Fibroblast of peridontal ligament (primary cell): ENCODE results near the gene C17orf75.

ENCODE experiments used
- DNase-seq: peaks from one replicate; pipeline ENCODE4 v3.0.0-alpha.2; 2010; ENCODE audit errors: extremely low read depth

C17orf75 gene

DNA sequence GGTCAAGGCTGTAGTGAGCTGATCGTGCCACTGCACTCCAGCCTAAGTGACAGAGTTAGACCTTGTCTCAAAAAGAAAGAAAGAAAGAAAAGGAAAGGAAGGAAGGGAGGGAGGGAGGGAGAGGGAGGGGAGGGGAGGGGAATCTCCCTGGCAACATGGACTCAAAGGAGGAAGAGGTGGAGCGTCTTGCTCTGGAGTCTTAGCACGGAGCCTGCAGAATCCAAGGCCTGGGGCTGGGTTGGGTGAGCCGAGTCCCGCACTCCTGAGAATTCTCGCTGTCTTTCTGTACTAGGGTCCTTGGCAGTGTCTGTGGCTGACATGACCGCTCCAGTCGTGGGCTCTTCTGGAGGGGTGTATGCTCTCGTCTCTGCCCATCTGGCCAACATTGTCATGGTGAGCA is 36.9 kb downstream of the C17orf75 start:
- DNase-seq, result no peak

DNA sequence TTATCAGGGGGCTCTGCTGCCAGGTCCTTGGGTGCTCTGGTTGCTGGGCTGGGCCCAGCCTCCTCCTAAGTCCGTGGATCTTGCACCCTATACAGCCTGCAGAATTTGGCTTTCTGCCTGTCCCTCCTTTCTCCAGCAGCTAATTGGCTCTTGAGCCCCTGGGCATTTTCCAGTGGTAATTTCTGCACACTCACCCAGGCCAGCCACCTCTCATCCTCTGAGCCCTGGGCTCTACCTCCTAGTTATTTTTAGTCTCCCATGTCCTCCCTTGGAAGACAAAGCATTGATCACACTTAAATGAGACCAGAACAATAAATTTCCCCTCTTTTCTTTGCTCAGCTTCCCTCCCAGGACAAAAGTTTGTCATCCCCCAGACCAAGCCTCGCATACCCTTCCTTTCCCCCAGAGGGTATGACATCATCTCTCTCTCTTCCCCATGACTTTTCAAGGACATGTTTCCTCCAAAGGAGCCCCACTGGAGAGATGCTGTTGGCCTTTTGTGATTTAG is 38.1 kb downstream of the C17orf75 start:
- no peak for DNase-seq

DNA sequence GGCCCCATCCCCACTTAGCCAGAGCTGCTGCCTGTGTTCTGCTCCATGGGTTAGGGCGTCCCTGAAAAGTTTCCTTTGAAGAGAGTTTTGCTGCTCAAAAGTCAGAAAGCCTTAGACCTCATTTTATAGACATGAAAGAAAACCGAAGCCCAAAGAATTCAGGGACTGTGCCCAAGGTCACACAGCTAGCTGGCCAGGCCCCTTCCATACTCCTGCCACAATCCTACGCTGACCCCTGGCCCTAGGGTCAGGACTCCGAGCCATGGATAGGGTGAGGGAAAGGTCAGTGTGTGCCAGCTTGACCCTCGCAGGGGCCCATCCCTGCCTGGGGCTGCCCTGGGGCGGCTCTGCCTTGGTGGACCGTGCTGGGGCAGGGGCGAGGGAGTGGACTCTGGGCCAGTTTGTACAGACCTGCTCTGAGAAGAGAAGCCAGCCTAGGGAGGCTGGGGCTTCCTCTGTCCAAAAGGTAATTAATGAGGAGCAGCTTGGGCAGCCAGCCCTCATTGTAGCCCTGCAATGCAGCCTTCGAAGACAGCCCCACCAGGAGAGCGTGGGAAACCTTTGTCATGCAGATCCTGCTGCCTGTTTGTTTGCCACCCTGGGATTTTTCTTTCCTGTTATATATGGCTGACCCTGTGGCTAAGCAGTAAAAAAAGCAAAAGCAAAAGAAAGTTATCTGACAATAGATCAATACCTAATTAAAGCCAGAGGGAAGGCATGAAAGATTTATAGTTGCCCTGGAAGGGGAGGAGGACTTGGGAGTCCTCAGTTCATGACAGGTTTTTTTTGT is 38.9 kb downstream of the C17orf75 start:
- DNase-seq, result no peak

- no peak for DNase-seq
Observed at GRCh38 chr17:32302037-32302436, 39.9 kb downstream of the C17orf75 start.

DNA sequence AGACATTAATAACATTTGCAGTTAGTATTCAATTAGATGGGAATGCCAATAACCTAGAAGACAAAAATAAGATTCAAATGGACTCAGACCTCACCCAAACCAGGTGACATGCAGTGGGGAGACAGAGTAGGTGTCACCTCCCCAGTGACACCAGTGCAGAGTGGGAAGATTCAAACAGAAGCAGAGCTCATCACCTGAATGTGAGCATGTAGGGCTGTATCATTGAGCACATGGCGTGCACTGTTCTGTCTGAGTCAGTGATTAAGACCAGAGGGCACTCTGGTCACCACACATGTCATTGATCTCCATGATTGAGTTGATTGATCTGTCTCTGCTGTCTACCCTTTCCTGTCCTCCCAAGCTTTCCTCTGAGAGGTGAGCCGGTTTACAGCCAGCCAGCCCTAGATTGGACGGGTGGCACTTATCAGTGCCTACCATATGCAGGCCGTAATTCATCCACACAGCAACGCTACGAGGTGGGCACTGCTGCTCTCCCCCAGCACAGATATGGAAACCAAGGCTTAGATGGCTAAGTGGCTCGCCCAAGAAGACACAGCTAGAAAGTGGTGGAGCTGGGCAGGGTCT is 42.3 kb downstream of the C17orf75 start:
- DNase-seq, result no peak

DNA sequence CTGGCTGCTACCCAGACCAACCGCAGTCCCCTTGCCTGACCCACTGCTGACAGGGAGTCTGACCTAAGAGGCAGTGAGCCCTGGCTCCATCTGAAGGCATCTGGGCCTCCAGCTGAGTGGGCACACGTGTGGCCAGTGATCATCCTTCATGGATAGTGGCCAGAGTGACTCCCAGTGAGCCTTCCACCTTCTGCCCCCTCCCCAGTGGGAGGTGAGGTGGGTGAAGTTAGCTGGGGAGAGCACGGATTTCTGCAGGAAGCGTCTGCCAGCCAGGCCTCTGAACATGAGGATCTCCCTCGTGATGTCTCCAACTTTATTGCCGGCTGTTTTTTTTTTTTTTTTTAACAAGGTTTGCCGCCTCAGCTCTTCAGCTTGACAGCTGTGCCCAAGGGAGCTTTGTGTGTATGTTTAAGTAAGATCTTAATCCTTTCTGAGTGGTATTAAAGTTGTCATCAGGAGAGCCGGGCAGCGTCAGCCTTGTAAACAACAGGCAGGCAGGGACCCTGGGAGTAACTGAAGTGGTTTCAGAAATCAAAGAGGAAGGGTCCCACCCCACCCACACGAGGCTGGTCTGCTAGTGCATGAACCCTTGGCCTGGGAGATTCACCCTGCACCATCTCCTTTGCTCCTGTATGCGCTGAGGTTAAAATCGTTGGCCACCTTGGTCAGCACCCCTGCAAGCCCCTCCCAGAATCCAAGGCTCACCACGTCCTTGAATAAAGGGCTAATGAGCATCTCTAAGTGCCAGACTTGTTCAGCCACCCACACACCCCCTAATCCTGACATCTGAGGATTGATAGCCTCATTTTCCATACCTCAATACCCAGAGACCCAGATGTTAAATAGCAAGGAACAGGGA is 43.0 kb downstream of the C17orf75 start:
- no peak for DNase-seq

DNA sequence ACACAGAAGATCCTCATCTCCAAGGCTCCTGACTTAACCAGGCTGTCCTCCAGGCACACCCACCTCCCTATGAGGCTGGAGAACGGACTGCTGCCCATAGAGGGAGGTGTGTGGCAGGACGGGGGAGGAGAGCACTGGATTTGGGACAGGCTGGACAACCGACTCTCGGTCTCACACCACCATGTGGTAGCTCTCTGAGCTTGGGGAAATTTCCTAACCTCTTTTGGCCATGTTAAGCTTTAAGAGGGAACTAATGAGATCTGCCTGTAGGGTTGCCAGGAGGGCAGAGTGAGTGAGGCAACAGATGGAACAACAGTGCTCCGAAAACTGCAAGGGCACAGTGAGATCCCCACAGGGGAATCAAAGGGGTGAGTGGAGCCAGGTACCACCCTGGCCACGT is 43.7 kb downstream of the C17orf75 start:
- DNase-seq, result no peak

GRCh38 chr17:32297860-32298259 is 44.1 kb downstream of the C17orf75 start:
- DNase-seq, result no peak

DNA sequence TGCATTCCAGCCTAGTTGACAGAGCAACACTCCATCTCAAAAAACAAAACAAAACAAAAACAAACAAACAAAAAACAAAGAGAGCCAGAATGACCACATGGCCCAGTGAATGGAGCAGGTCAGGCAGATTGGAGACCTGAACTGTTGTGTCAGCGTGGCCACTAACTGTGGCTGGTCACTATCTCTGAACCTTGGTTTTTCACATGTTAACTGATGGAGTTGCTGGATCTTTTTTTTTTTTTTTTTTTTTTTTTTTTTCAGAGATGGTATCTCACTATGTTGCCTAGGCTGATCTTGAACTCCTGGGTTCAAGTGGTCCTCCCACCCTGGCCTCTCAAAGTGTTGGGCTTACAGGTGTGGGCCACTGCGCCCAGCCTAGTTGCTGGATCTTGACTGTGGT is 44.5 kb downstream of the C17orf75 start:
- no peak for DNase-seq

DNA sequence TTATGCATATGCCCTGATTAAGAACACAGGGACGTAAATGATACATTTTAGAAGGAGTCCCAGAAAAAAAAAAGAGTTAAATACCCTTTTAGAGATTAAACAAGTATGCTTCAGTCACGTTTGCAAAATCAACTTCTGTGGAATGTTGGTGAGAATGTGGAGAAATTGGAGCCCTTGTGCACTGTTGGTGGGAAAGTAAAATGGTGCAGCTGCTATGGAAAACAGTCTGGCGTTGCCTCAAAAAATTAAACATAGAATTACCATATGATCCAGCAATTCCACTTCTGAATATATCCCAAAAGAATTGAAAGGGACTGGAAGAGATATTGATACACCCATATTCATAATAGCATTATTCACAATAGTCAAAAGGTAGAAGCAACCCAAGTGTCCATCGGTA is 49.9 kb downstream of the C17orf75 start:
- DNase-seq, result no peak

DNA sequence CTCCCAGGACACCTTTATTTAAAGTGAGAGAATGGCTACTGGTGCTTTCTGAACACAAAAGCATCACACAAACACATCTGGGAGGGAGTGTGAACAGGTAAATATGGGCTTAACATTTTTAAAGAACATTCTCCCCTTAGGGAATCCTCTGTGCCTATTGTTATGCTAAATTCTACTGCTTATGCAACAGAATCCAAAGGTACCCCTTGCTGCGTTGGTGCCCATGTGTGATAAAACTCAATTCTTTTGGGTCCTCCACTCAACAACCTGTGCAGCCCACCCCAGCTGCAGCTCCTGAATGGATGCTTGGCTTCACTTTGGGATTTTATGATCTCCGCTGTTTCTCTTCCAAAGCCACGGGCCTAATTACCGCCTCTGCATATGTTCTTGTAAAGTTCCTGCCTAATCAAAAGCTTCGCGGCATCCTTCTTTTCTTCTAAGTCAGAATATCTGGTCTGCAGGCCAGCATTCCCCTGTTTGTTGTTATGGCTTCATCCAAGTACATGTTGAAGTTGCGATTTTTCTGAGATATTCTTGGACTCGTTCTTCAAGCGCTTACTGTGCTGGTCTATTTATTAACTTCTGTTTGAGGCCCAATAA is 52.4 kb downstream of the C17orf75 start:
- DNase-seq, result no peak

- no peak for DNase-seq
Observed at GRCh38 chr17:32288615-32289014, 53.4 kb downstream of the C17orf75 start.

GRCh38 chr17:32287804-32288511 is 54.0 kb downstream of the C17orf75 start:
- no peak for DNase-seq

DNA sequence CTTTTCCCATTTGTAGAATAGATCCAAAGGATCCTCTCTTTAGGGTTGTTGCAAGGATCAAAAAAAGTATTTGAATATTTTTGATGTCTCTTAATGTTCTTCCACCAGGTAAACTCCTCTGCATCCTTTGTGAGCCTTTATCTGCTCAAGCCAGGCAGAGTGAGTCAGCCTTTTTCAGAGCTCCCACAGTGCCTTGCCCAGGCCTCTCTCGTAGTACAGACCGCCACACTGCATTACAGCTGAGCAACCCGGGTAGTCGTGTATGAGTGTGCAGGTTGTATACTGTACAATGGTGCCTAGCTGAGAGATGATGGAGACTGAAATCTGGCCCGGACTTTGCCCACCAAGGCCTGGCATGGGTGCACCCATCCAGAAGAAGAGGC is 55.5 kb downstream of the C17orf75 start:
- no peak for DNase-seq

GRCh38 chr17:32285746-32286517 is 56.0 kb downstream of the C17orf75 start:
- no peak for DNase-seq

GRCh38 chr17:32285306-32285705 is 56.7 kb downstream of the C17orf75 start:
- no peak for DNase-seq

DNA sequence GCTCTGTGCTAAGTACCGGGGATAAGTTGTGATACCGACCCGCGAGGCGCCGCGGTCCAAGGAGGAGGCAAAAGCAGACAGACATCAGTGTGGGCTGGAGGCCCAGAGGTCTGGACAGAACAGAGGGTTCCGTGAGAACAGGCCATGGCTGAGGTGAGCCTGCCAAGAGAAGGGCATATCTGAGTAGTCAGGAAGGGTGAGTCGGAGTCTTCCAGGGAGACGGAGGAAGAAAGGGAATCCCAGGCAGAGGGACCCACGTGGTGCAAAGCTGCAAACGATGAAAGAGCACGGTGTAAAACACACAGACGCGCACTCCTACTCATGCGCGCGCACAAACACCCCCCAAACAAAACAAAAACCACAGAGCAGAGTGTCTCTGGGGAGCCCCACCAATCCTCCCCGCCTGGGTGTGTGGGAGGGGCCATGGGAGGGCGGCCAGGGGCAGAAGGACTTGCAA is 58.2 kb downstream of the C17orf75 start:
- DNase-seq, result peak; percentile 11

GRCh38 chr17:32281011-32281451 is 60.9 kb downstream of the C17orf75 start:
- no peak for DNase-seq

- DNase-seq, result no peak
Observed at GRCh38 chr17:32279891-32280716, 61.9 kb downstream of the C17orf75 start.

DNA sequence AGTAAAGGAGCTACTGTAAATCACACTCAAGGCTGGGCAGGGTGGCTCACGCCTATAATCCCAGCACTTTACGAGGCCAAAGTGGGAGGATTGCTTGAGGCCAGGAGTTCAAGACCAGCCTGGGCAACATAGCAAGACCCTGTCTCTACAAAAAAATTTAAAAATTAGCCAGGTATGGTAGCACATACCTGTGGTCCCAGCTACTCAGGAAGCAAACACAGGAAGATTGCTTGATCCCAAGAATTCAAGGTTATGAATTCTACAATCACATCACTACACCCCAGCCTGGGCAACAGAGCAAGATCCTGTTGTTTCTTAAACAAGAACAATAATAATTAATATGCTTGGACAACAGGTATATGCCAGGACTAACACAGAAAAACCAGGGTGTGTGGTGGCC is 63.2 kb downstream of the C17orf75 start:
- no peak for DNase-seq
